ENCODE data around the gene RPTOR.

Gene RPTOR

GRCh38 chr17:80964859-80965580 lies 420.4 kb downstream of the RPTOR start:
- Histone ChIP-seq H3K27ac (ENCODE audit: low read length) (no peak overlapping the region), H3K4me1 (ENCODE audit: low read length) (no peaks in the 10 kb centered on the region), H3K4me2 (ENCODE audit: low read length) (no peak overlapping the region), H3K79me2 (ENCODE audit: low read length) (no peaks in the 10 kb centered on the region), H3K9me3 (ENCODE audit: insufficient read depth, low read length) (no peaks in the 10 kb centered on the region), H3K27me3 (ENCODE audit: low read depth, low read length) (0 out of 2 replicates have a peak, but pooled peaks cover 4% of the 10 kb centered on the region), H3K9ac (ENCODE audit: low read length) (no peak overlapping the region), H4K20me1 (ENCODE audit: insufficient read depth, low read length) (no peaks in the 10 kb centered on the region), H3K36me3 (replicated peaks; ENCODE audit: low read depth, low read length) (no peaks in the 10 kb centered on the region), H3K4me3 (ENCODE audit: low read length) (no peak overlapping the region), H2AFZ (ENCODE audit: low read depth, low read length) (no peak overlapping the region)
- no peak for TF ChIP-seq CTCF (IDR thresholded peaks at IDR 0.05; ENCODE audit: low read depth, low read length)
- no peak for TF ChIP-seq EZH2phosphoT487 (IDR thresholded peaks at IDR 0.05; ENCODE audit: low read depth)

GRCh38 chr17:80965606-80966005 lies 421.0 kb downstream of the RPTOR start:
- Histone ChIP-seq H3K9ac (ENCODE audit: low read length) (no peak overlapping the region), H3K4me3 (ENCODE audit: low read length) (no peak overlapping the region), H3K4me1 (ENCODE audit: low read length) (no peaks in the 10 kb centered on the region), H4K20me1 (ENCODE audit: insufficient read depth, low read length) (no peaks in the 10 kb centered on the region), H3K4me2 (ENCODE audit: low read length) (no peak overlapping the region), H3K9me3 (ENCODE audit: insufficient read depth, low read length) (no peaks in the 10 kb centered on the region), H3K36me3 (replicated peaks; ENCODE audit: low read depth, low read length) (no peaks in the 10 kb centered on the region), H3K27me3 (ENCODE audit: low read depth, low read length) (0 out of 2 replicates have a peak, but pooled peaks cover 8% of the 10 kb centered on the region), H2AFZ (ENCODE audit: low read depth, low read length) (no peak overlapping the region), H3K27ac (ENCODE audit: low read length) (no peak overlapping the region), H3K79me2 (ENCODE audit: low read length) (no peaks in the 10 kb centered on the region)
- TF ChIP-seq EZH2phosphoT487 (IDR thresholded peaks at IDR 0.05; ENCODE audit: low read depth) (no peak), CTCF (IDR thresholded peaks at IDR 0.05; ENCODE audit: low read depth, low read length) (no peak)

- Histone ChIP-seq H3K4me3 (ENCODE audit: low read length) (no peak overlapping the region), H3K36me3 (replicated peaks; ENCODE audit: low read depth, low read length) (no peaks in the 10 kb centered on the region), H3K9ac (ENCODE audit: low read length) (no peak overlapping the region), H3K9me3 (ENCODE audit: insufficient read depth, low read length) (no peaks in the 10 kb centered on the region), H3K79me2 (ENCODE audit: low read length) (no peaks in the 10 kb centered on the region), H3K27me3 (ENCODE audit: low read depth, low read length) (0 out of 2 replicates have a peak, but pooled peaks cover 10% of the 10 kb centered on the region), H2AFZ (ENCODE audit: low read depth, low read length) (no peak overlapping the region), H3K27ac (ENCODE audit: low read length) (no peak overlapping the region), H3K4me2 (ENCODE audit: low read length) (no peak overlapping the region), H4K20me1 (ENCODE audit: insufficient read depth, low read length) (no peaks in the 10 kb centered on the region), H3K4me1 (ENCODE audit: low read length) (no peaks in the 10 kb centered on the region)
- TF ChIP-seq EZH2phosphoT487 (IDR thresholded peaks at IDR 0.05; ENCODE audit: low read depth) (no peak), CTCF (IDR thresholded peaks at IDR 0.05; ENCODE audit: low read depth, low read length) (no peak)
Measured at GRCh38 chr17:80967404-80967872, 422.8 kb downstream of the RPTOR start.

- H3K27ac ChIP-seq (ENCODE audit: low read length) = no peak overlapping the region
- no peak overlapping the region for H3K4me2 ChIP-seq (ENCODE audit: low read length)
- no peaks in the 10 kb centered on the region for H3K79me2 ChIP-seq (ENCODE audit: low read length)
- H3K9me3 ChIP-seq (ENCODE audit: insufficient read depth, low read length) = no peaks in the 10 kb centered on the region
- no peaks in the 10 kb centered on the region for H3K4me1 ChIP-seq (ENCODE audit: low read length)
- TF ChIP-seq EZH2phosphoT487 (IDR thresholded peaks at IDR 0.05; ENCODE audit: low read depth) = no peak
- no peak for TF ChIP-seq CTCF (IDR thresholded peaks at IDR 0.05; ENCODE audit: low read depth, low read length)
- H4K20me1 ChIP-seq (ENCODE audit: insufficient read depth, low read length) = no peaks in the 10 kb centered on the region
- H3K36me3 ChIP-seq (replicated peaks; ENCODE audit: low read depth, low read length) = no peaks in the 10 kb centered on the region
- H2AFZ ChIP-seq (ENCODE audit: low read depth, low read length) = no peak overlapping the region
- no peak overlapping the region for H3K4me3 ChIP-seq (ENCODE audit: low read length)
- H3K9ac ChIP-seq (ENCODE audit: low read length) = no peak overlapping the region
- H3K27me3 ChIP-seq (ENCODE audit: low read depth, low read length) = 0 out of 2 replicates have a peak, but pooled peaks cover 10% of the 10 kb centered on the region
Measured at GRCh38 chr17:80968602-80969029, 424.0 kb downstream of the RPTOR start.
